ENCODE data around the gene DDX10.

DDX10 gene

DNA sequence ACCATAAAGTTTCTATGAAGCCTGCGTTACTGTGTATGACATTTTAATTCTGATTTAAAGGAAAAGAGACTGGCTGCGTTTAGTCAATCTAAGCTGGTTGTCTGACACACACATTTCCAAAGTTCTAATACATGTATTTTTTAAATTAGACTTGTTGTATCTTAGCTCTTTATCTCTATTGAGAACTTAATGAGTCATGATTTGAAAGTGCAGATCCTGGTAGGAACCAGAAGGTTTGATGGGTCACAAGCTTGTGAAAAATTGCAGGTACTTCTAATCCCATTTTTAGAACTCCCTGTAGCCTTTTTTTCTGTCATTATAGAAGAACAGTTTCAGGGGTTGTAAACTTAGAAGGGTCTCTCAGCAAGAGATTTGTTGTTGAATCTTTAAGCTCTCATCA lies 210.3 kb downstream of the DDX10 start:
- no peak for DNase-seq

DNA sequence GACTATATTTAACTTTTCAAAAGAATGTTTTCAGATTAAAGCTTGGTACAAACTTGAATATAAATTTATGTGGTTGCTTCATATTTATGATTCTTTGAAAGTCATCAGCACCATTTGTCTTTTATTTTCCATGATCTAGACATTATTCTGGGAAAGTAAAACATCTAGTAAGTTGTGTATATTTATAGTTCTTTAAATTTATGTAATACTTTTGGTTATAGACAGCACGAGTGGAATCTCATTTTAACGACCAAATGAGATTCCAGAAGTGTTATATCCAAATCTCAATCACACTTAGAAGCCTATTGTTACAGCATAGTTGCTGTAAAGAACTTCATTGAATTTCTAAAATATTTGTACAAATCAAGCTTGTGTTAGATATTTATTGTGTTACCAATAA lies 212.3 kb downstream of the DDX10 start:
- DNase-seq, result no peak

DNA sequence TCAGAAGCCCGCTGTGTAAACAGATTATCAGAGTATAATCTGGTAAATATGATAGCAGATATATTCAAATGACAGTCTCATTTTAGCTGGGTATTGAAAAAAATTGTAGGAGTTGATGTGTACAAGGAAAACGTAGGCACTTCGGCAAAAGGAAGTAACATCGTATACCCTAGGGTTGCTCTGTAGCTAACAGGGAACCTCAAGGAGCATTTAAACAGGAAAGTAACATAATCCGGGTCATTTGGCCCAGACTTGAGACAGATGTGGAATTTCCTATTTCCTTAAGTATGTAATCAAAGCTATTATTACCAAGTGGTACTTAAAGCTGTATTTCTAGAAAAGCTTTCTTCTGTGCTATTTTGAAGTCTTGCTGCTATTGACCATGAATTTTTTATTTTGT lies 215.6 kb downstream of the DDX10 start:
- no peak for DNase-seq

DNA sequence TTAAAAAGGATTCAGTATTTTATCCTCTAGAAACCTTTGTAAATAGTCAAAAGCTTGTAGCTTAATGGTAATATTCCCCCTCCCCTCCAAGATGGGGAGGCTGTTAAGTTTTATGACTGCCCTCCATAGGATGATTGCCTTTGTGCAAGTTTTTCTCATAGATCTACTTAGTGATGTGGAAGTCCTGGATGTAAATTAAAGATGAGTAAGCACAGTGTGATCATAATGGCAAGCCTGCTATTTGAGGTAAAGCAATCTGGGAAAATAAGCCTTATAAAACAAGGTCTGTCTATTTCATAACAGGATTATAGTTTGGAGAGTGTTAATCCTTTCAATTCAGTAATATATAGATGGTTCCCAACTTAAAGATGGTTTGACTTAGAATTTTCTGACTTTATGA lies 216.3 kb downstream of the DDX10 start:
- no peak for DNase-seq

DNA sequence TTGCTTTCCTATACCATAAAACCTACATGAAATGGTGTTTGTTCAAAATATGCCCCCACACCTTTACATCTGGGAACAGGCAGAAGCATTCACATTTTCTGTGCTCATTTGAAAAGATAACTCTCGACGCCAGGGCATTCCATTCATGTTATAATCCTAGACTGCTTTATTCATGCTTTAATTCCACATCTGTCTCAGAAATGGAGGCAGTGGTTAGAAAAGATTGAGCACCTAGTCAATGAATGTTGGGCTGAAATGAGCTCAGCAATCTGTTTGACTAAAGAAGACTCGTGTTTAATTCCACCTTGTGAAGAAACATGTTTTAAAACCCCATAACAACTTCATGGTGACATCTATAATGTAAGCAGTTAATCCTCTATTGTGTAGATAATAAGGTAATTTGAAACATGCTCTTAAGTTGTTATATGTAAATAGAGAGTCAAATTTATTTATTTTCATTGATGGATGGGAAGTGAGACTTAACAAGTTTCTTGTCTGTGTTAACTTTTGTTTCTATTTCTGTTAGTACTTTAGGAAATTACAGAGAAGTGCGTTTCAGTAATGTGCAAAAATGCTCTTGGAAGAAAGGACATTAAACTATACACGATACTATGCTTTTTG lies 217.5 kb downstream of the DDX10 start:
- DNase-seq, result no peak

DNA sequence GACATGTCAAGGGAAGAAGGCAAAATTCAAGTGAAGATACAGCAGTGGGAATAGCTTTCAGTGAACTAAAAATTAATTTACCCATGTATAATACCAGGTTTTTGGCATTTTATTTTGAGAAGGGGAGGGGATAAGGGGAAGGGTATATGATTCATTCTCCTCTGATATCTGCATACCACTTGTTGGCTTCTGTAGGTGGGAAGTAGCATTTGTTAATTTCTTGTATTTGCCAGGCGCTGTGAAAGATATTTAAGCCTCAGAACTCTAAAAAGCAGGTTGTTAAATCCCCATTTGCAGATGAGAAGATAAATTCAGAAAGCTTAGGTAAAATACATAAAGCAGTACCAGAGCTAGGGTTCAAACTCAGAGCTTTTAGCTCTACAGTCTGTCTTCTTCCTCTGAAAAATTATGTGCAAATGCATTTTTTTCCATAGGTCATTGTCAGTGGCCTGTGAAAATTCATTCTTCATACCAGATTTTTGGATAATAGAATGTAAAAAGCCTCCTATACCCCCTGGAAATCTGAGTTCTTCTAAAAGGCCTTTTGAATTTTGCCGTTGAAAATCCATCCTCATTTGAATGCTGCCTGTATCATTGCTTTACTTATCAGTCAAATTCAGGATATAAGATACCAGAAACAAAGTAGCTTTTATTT lies 221.3 kb downstream of the DDX10 start:
- no peak for DNase-seq

DNA sequence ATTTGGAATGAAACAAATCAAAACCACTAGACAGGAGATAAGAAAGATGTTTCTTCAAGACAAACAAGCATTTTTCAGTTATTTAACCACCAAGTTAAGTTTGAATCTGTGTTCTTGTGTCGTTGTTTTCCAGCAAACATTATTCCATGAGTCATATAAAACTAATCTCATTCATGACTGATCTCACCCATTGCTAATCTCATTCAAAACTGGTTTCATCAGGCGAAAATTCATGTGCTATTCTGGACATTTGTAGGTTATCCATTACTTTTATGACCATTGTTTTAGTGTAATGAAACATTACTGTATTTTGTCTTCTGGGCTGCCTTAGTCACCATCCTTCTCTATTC lies 221.8 kb downstream of the DDX10 start:
- DNase-seq, result no peak

DNA sequence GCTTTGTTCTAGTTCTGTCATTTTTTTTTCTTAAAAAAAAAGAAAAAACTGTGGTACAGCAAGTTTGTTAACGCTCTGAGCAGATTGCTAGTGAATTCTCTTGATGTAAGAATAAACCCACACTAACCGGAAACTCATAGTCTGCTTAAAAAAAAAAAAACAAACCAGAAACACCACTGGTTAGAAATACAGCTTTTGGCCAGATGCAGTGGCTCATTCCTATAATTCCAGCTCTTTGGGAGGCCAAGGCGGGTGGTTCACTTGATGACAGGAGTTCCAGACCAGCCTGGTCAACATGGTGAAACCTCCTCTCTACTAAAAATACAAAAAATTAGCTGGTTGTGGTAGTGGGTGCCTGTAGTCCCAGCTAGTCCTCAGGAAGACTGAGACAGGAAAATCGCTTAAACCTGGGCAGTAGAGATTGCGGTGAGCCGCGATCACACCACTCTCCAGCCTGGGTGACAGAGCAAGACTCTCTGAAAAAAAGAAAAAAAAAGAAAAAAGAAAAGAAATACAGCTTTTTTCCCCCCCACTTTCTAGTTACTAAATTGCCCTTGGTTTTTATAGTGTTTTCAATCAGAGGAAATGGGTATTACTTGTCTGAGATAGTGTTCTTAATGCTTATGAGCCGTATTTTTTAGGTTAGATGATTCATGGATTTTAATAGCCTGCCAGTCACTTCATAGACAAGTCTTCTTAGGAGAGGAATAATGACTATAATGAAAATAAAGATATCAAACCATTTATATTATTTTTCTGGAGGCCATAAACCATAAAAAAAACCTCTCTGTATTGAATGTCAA lies 222.8 kb downstream of the DDX10 start:
- no peak for DNase-seq

DNA sequence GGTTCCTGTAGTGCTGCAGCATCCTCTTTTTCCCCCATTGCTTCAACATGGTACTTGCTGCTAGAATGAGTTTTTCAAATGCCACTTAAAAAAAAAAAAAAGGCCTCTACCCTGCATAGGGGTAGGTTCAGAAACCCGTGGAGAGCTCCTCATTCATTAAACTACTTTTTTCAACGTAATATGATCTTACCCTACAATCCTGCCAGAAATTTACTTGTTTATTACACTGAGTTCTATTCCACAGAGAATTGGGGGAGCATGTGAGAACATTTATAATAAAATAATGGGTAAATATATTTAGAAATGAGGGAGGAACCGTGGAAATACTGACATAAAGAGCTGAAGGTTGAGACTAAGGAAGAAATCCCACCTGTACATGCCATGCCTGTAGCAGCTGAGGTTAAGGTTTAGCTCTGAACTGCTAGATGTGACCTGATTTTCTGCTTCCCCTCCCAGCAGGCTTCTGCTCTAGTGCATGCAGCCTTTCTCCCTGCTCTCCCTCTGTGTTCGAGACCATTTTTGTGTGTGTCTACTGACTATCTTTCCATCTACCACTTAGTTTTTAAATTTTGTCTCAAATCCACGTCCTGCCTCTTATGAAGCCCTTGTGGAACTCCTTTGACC lies 225.7 kb downstream of the DDX10 start:
- no peak for DNase-seq

DNA sequence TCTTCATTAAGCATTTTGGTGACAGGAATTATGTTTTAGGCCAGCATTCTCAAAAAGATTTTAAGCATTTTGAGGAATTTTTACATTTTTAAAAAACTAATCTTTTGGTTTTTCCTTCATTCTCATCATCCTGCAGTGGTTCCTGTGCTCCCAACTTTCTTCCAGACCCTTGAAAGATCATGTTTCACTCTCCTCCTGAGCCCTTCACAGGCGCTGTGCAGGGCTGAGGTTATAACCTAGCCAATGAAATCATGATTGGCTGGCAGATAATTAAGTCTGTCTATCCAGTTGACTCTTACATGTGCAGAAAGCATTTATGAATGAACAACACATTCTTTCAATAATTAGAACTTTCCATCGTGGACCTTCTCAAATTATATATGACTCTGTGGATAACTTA lies 226.3 kb downstream of the DDX10 start:
- no peak for DNase-seq

DNA sequence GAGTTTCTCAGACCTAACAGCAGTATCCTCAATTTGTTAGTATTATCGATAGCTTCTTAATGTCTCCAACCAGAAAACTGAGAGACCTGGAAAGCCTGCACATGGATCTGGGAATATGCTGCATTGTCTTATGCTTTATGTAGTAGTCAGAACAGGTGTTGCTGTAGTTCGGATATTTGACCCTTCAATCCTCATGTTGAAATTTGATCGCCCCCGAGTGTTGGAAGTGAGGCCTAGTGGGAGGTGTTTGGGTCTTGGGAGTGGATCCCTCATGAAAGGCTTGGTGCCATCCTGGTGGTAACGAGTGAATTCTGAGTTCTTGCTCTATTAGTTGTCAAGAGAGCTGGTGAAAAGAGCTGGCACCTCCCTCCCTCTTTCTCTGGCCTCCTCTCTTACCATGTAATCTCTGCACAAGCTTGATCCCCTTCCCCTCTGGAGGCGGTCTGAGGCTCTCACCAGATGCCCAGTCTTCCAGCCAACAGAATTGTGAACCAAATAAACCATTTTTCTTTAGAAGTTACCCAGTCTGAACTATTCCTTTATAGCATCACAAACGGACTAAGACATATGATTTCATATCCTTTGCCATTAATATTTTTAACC lies 227.1 kb downstream of the DDX10 start:
- no peak for DNase-seq

DNA sequence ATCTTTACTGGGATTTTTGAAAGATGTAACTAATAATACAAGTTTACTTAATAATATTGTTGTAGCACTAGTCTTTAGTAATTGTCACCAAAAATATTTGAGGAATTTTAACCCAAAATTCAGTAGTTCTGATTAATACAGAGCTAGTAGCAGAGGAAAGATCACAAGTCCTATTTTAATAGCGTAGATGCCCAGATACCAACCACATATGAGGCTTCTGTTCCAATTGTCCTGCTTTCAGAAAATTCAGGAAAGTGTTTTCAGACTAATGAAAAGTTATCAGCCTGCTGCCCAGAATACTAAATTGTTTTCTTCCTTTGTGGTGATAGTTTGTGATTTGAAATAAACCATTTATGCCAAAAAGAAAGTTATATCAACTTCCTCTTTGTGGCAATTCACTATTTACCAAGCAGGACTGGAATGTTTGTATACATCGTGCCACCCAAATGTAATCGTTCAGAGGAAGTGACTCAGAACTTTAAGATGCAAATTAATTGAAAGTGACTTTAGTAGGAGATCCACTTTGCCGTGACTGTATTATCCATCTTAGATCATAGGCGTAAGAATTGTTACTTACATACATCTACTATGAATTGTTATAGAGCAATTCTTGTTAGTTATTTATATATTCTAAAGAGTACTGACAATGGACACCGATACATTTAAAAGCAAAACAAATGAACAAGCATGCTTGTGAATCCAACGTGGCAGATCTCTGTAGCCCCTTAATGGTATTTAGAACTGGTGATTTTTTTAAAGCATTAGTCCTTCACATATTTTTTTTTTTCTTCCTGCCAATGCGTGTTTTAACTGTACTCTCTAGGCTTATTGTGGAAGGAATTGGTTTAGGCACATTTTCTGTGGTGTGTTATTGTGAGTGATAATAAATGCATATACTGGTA lies 231.0 kb downstream of the DDX10 start:
- DNase-seq, result no peak

DNA sequence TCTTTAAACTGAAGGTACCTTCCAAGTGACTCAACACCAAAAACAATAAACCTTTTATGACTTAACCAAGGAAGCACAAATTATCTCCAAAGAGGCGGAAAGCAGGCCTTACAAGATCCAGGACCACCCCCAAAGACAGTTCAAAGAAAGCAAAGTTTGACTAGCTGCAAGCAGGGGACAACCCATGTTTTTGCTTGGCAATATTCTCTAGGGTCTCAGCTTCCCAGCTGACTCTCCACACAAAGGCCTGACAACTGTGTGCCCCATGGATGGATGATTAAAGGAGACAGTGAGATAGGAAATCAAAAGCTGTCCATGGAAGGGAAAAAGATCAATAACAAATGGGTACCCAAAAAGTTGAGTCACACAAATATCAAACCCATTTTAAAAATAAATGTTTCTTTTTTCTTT lies 232.2 kb downstream of the DDX10 start:
- no peak for DNase-seq

DNA sequence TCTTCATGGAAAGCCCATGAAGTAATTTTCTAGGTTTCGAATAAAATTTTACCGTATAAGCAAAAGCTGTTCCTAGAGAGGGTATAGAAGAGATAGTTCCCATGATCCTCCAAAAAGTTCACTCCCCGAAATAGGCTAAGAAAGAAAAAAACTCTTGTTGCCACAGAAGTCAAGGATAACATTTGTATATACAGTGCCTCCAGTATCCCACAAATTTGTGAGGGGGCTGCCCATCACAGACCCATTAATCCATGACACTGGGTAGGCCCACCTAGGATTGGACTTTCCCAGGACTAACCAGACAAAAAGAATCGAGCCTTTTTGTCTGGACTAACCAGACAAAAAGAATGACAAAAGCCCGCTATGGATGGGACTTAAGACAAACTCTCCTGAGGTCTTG lies 233.0 kb downstream of the DDX10 start:
- no peak for DNase-seq

DNA sequence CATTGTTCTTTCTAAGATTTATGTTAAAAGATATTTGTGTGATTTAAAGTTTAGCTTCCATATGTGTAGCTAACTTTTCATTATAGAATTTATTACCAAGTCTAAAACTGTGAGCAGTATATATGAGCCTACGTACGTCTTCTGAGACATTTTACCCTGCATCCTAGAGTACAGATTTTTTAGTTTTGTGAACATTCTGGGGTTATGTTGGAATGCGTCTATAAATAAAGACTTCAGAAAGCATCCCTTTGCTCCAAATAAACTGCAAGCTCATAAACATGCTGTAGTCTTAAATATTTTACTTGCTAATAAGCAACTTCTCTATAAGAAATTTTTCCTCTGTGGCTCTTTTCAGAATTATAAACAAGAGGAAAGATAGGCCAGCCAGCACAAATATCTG lies 236.5 kb downstream of the DDX10 start:
- DNase-seq, result no peak

DNA sequence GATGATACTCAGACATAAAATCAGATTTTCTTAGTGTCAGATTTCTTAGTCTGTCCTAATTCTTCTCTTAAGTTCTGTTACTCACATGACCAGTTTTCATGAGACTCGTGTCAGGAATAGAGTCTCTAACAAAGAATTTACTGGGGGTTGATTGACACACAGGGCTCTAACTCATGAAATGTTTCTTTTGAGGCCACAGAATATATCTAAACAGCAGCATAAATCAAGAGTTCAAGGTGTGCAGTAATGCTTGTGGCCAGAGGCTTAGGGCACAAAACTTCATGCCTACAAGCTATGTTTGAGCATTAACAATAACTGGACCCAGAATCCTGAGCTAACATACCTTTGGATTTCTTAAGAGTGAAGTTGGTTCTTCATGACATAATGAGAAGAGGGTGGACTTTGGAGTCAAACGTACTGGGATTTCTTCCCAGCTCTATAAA lies 237.2 kb downstream of the DDX10 start:
- DNase-seq, result no peak

DNA sequence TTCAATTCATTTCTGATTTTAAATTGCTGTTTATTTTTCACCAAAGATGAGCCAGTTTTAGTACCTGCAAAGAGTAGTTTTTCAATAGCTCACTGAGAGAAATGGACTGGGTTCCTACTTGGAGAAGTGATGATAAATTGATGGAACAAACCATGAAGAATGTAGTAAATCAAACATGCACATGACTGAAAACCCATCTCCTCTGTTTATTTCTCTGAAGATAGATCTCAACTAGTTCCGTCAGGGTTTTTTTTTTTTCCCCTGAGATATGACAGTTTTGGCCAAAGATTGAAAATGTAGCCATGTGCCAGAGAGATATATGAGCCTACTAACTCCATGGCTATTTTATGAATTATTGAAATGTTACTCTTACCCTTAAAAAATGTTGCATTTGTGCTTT lies 239.6 kb downstream of the DDX10 start:
- DNase-seq, result no peak

DNA sequence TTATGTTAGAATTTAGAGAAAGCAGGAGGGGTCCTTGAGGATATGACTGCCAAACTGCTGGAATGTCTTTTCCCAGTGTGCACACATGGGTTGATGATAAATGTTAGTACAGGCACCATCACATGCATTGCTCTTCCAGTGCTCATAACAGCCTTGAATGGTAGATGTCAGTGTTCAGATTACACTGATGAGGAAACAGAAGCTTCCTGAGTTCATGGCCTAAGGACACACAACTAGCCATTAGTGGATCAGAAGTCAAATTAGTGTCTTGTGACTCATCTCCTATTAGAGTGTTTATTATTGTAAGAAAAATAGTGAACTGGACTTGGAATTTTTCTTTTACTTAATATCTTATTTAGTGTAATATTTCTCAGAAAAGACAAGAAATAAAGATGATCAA lies 241.5 kb downstream of the DDX10 start:
- DNase-seq, result no peak

DNA sequence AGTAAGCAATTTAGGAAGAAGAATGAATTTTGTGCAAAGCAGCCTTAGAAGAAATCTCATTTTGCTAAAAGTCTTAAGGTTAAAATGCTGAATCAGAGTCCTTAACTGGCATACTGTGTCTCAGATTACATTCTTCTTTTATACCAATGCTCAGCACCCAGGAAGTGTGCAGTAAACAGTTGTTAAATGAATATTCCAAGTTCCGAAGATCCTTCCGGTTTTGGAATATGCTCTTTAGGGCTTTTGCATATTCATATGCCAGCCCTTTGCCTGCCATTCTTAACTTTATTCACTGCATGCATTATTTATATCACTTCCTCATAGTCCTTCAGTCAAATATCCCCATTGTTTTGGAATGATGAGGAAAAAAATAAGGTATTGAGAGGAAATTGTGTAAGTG lies 242.0 kb downstream of the DDX10 start:
- DNase-seq, result no peak

DNA sequence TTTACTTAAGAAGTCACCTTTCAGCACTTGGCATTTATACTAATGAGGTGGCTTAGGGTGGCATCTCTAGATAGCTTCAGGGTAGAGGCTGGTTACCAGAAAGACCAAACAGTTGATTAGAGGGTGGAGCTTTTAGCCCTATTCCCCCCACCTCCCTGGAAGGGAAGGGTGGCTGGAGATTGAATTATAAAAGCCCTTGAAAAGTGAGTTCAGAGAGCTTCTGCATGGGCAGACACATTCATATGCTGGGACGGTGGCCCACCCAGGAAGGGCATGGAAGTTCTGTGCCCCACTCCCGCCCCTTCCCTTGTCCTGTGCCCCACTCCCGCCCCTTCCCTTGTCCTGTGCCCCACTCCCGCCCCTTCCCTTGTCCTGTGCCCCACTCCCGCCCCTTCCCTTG lies 244.2 kb downstream of the DDX10 start:
- DNase-seq, result no peak

DNA sequence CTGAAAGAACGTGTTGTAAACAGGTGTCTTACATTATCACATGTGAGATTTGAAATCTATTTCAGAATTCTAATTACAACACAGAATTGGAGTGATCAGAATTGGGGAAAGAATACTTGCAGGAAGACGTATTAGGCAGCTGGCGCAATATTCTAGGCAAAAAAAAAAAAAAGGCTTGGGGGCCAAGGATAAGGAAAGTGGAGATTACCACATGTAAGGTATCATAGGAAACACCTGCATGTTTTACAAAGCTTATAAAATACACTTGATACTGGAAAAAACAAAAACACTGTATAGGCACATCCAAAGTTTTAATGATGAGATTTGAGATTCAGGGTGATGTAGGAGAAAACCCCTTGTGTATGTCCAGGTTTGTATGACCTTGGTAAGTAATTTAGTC lies 245.1 kb downstream of the DDX10 start:
- DNase-seq, result no peak

DNA sequence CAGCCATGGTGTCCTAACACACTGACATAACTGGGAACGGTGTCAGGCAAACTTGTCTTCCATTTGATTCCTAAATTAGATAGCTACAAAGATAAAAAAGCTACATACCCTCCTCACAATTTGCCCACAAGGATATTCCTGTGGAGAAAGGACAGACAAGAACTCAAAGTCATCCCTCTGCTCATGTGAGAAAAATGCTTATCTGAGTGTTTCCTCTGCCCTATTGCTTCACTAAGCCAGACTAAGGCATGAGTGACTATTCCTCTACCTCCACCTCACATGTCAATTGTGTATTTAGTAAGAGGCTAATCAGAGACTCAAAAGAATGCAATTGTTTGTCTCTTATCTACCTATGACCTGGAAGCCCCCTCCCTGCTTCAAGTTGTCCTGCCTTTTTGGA lies 247.7 kb downstream of the DDX10 start:
- no peak for DNase-seq

Data from activated naive CD4-positive, alpha-beta T cell (primary cell).